Measurements from ENCODE around the gene ENTPD6.

GRCh38 chr20:25191689-25192088, 3.8 kb upstream of the ENTPD6 start:
- no peak for TF ChIP-seq GATA3 (IDR thresholded peaks at IDR 0.05; ENCODE audit: low read depth, low read length)
- no peak for TF ChIP-seq GATA2 (IDR thresholded peaks at IDR 0.05; ENCODE audit: low read depth, low read length)
